ENCODE measurements around the gene CFAP61. TPM values are rescaled to one million over a fixed set of nuclear protein-coding genes. Genes with fewer than 3 reads are reported as not detected.

CFAP61 gene
- total RNA-seq, 1 donor from 2014 or later, result not detected

DNA sequence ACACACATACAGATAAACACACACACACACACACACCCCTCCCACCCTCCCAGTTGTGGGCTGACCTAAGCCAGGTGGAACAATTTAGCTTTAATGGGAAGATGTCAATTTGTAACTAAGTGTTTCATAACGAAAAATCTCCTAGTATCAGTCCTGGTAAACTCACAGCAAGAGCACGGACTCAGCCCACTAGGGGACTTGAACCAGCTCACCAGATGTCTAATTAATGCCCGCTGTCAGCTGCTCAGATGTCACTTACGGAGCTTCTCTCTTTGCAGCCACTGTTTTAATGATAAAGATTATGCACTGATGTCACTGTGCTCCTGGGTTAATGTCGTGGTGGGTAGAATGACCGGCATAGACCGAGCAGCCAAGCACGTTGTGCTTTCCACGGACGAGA, 199.0 kb downstream of the CFAP61 start:
- TF ChIP-seq, protein P1, sequence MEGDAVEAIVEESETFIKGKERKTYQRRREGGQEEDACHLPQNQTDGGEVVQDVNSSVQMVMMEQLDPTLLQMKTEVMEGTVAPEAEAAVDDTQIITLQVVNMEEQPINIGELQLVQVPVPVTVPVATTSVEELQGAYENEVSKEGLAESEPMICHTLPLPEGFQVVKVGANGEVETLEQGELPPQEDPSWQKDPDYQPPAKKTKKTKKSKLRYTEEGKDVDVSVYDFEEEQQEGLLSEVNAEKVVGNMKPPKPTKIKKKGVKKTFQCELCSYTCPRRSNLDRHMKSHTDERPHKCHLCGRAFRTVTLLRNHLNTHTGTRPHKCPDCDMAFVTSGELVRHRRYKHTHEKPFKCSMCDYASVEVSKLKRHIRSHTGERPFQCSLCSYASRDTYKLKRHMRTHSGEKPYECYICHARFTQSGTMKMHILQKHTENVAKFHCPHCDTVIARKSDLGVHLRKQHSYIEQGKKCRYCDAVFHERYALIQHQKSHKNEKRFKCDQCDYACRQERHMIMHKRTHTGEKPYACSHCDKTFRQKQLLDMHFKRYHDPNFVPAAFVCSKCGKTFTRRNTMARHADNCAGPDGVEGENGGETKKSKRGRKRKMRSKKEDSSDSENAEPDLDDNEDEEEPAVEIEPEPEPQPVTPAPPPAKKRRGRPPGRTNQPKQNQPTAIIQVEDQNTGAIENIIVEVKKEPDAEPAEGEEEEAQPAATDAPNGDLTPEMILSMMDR (IDR thresholded peaks at IDR 0.05), result no peak
- Histone ChIP-seq H3K27me3 (no peaks in the 10 kb centered on the region), H3K9me3 (no peaks in the 10 kb centered on the region), H3K27ac (no peak overlapping the region), H3K4me1 (no peaks in the 10 kb centered on the region), H3K4me3 (no peak overlapping the region), H3K36me3 (no peaks in the 10 kb centered on the region)
- DNase-seq (ENCODE audit: low spot score in 2 of 2), result no peak
- intact Hi-C loops (cut with DNase I), result no loop called here

DNA sequence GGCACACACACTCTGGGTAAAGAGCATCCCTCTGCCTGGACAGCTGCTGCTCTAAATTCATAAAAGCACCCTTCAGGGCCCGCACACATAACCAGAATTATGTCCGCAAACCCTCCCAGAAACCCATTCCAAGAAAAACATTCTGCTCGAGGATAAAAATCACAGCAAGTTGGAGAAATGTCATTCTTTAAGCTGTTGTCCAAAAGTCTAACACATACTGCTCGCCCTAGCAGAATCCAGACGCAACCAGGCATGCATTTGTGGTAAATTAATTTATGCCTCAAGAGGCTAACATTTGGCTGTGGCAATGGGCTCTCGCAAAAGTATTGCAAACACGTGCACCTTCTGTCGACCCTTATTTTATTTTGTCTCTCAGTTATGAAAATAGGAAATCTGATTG, 199.5 kb downstream of the CFAP61 start:
- H3K9me3 ChIP-seq, result no peaks in the 10 kb centered on the region
- TF ChIP-seq, protein P1 (IDR thresholded peaks at IDR 0.05), result no peak
- H3K27me3 ChIP-seq, result no peaks in the 10 kb centered on the region
- DNase-seq (ENCODE audit: low spot score in 2 of 2), result no peak
- intact Hi-C loops (cut with DNase I), result no loop called here
- H3K27ac ChIP-seq, result no peak overlapping the region
- no peaks in the 10 kb centered on the region for H3K36me3 ChIP-seq
- no peak overlapping the region for H3K4me3 ChIP-seq
- H3K4me1 ChIP-seq, result no peaks in the 10 kb centered on the region

DNA sequence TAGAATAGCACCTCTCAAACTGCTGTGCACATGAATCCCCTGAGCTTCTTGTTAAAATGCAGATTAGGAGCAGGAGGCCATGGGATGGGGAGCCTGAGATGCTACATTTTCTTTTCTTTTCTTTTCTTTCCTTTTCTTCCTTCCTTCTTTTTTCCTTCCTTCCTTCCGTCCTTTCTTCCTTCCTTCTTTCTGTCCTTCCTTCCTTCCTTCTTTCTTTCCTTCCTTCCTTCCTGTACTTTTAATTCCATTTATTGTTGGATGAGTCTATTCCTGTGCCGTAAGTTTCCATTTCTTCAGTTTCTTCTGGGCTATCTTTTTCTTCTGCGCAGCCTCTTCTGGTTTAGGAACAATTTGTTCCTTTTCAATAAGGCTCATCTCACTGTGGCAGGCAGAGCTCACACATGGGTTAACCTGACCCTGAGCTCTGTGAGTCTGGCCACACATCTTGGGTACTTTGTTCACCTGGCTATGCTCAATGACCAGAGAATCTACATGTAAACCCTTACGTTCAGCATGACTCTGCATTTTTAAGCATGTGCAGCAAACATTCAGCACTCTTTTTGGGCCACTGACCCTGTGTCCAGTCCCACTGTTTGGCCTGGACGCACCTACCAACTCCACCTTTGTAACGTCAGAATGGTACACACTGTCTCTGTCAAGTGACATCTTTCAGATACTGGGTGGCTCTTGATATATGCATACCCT, 200.9 kb downstream of the CFAP61 start:
- Histone ChIP-seq H3K36me3 (no peaks in the 10 kb centered on the region), H3K27me3 (no peaks in the 10 kb centered on the region), H3K4me3 (no peak overlapping the region), H3K9me3 (no peaks in the 10 kb centered on the region), H3K27ac (no peak overlapping the region), H3K4me1 (no peaks in the 10 kb centered on the region)
- intact Hi-C loops (cut with DNase I), result no loop called here
- TF ChIP-seq, protein P1 (IDR thresholded peaks at IDR 0.05), result no peak
- no peak for DNase-seq (ENCODE audit: low spot score in 2 of 2)

DNA sequence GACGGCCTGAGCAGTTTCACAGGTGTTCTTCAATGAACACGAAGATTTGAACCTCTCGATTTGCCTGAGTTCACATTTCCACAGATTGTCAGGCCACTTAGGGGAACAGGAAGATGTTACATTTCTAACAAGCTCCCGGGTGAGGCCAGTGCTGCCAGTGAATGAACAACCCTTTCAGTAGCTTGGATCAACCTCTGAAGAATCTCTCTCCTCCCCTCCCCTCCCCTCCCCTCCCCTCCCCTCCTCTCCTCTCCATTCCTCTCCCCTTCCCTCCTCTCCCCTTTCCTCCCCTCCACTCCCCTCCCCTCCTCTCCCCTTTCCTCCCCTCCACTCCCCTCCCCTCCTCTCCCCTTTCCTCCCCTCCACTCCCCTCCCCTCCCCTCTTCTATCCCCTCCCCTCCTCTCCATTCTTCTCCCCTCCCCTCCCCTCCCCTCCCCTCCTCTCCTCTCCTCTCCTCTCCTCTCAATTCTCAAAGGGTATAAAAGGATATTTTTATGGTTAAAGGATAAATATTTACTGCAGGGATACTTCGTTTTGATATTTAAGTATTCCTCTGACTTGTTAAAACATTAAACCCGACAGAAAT, 201.5 kb downstream of the CFAP61 start:
- intact Hi-C loops (cut with DNase I), result no loop called here
- no peaks in the 10 kb centered on the region for H3K27me3 ChIP-seq
- no peaks in the 10 kb centered on the region for H3K4me1 ChIP-seq
- H3K4me3 ChIP-seq, result no peak overlapping the region
- no peaks in the 10 kb centered on the region for H3K36me3 ChIP-seq
- H3K9me3 ChIP-seq, result no peaks in the 10 kb centered on the region
- TF ChIP-seq, protein P1 (IDR thresholded peaks at IDR 0.05), result no peak
- DNase-seq (ENCODE audit: low spot score in 2 of 2), result no peak
- no peak overlapping the region for H3K27ac ChIP-seq

DNA sequence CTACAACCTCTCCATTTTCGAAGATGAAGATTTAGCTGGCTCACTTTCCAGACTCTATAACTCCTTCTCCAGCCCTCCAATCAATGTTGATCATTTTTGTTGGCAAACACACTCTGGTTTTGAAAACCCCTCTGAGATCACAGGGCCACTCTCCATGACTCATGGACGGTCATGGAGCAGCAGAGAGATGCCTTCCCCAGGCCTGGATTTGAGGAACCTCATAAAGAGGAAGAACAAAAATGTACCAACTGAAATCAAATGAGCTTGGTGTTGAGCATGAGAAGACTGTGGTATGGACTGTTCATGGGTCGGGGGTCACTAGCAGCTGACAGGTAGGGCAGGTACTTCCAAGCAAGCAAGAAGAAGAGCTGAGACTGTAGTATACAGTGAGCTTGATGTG, 202.8 kb downstream of the CFAP61 start:
- DNase-seq (ENCODE audit: low spot score in 2 of 2), result peak in 1 of 2 donors; percentile 69
- no peaks in the 10 kb centered on the region for H3K4me1 ChIP-seq
- TF ChIP-seq, protein P1 (IDR thresholded peaks at IDR 0.05), result no peak
- no peaks in the 10 kb centered on the region for H3K27me3 ChIP-seq
- no peaks in the 10 kb centered on the region for H3K9me3 ChIP-seq
- intact Hi-C loops (cut with DNase I), result no loop called here
- no peak overlapping the region for H3K27ac ChIP-seq
- H3K4me3 ChIP-seq, result no peak overlapping the region
- H3K36me3 ChIP-seq, result no peaks in the 10 kb centered on the region

Measured in ascending aorta (tissue), 2 donors.